ENCODE measurements around the gene REXO5. TPM values are rescaled to one million over a fixed set of nuclear protein-coding genes. Genes with fewer than 3 reads are reported as not detected.

The REXO5 gene
- total and polyA plus RNA-seq, 9 of the 15 experiments (the other 6 are each of a cell fraction or from before 2014, with no cell fraction given): 10.5 to 45.1 (median 25.4) TPM

DNA sequence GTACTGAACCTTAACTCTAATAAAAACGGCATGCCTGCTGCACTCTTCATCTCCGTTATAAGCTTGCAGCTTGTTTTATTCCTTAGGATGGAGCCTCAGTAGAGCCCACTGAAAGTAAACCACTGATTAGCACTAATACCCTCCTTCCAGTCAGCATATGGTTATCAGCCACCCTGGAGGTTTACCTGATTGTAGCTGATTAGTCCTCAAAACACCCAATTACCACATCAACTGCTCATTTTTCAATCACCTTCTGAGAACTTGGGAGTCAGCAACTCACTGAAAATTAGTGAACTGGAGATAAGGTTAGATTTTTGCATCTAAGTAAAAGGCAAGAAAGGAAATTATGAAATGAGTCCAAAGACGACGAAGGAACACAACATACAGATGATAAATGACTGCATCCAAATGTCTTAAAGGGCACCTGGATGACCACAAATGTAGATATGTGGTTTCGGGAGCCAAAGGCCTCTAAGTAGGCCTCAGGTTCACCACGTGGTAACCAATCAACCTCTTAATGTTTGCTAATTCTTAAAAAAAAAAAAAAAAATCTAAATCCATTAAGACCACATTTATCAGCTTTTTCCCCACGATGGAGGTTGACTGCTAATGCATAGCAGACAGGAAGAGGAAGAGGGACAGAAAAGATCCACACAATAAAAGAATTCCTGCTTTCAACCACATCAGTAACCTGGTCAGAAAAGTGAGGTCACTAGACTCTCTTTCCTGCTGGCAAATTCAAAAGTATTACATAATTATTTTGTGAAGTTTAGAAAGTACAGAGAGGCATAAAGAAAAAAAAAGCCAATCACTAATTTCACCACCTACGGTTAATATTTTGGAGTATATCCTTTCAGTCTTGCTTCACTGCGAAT is 65.9 kb downstream of the REXO5 start (continued):
- TF ChIP-seq, protein P1, sequence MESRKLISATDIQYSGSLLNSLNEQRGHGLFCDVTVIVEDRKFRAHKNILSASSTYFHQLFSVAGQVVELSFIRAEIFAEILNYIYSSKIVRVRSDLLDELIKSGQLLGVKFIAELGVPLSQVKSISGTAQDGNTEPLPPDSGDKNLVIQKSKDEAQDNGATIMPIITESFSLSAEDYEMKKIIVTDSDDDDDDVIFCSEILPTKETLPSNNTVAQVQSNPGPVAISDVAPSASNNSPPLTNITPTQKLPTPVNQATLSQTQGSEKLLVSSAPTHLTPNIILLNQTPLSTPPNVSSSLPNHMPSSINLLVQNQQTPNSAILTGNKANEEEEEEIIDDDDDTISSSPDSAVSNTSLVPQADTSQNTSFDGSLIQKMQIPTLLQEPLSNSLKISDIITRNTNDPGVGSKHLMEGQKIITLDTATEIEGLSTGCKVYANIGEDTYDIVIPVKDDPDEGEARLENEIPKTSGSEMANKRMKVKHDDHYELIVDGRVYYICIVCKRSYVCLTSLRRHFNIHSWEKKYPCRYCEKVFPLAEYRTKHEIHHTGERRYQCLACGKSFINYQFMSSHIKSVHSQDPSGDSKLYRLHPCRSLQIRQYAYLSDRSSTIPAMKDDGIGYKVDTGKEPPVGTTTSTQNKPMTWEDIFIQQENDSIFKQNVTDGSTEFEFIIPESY (CRISPR knock-in tag; IDR thresholded peaks at IDR 0.05): no peak
- TF ChIP-seq STAT5A (IDR thresholded peaks at IDR 0.05; ENCODE audit: borderline replicate concordance, low read length) (0 out of 2 replicates have a peak, but pooled peaks have one; percentile 23), HNRNPLL (IDR thresholded peaks at IDR 0.05; ENCODE audit: low read depth, low read length, poor library complexity, severe bottlenecking) (no peak), ZNF12 (CRISPR knock-in tag; IDR thresholded peaks at IDR 0.05) (no peak), NFXL1 (CRISPR knock-in tag; IDR thresholded peaks at IDR 0.05) (no peak), BMI1 (IDR thresholded peaks at IDR 0.05; ENCODE audit: low read length) (no peak), ZNF764 (CRISPR knock-in tag; IDR thresholded peaks at IDR 0.05; ENCODE audit: low read depth) (no peak), NONO (IDR thresholded peaks at IDR 0.05; ENCODE audit: low read depth in 2 of 2, low read length in 1 of 2) (no peak), IFI16 (CRISPR knock-in tag; IDR thresholded peaks at IDR 0.05) (no peak), MBD2 (IDR thresholded peaks at IDR 0.05; ENCODE audit: borderline replicate concordance, low read depth) (no peak), TCF3 (CRISPR knock-in tag; IDR thresholded peaks at IDR 0.05) (peak; percentile 63; the same call in 1 of the 2 replicates), MEIS2 (IDR thresholded peaks at IDR 0.05; ENCODE audit: partially characterized antibody) (peak; percentile 61), ARID1B (IDR thresholded peaks at IDR 0.05) (peak; percentile 69), YY1 (IDR thresholded peaks at IDR 0.05; ENCODE audit: borderline replicate concordance in 1 of 3, control insufficient read depth in 1 of 3, extremely low read depth in 1 of 3, insufficient read depth in 3 of 3, insufficient read length in 1 of 3, insufficient replicate concordance in 2 of 3, low read depth in 1 of 3, low read length in 2 of 3) (no peak), CXXC5 (CRISPR knock-in tag; IDR thresholded peaks at IDR 0.05) (0 out of 2 replicates have a peak, but pooled peaks have one; percentile 14), NCOR1 (IDR thresholded peaks at IDR 0.05) (peak; percentile 31; the same call in 1 of the 2 replicates), FIP1L1 (IDR thresholded peaks at IDR 0.05; ENCODE audit: low read depth, low read length, poor library complexity, severe bottlenecking) (no peak), TBL1XR1 (IDR thresholded peaks at IDR 0.05; ENCODE audit: low read length in 2 of 2) (no peak), GABPB1 (CRISPR knock-in tag; IDR thresholded peaks at IDR 0.05) (no peak), TAL1 (IDR thresholded peaks at IDR 0.05) (peak; percentile 54), DDX20 (tag; IDR thresholded peaks at IDR 0.05; ENCODE audit: low read depth) (no peak), GATA2 (CRISPR knock-in tag; IDR thresholded peaks at IDR 0.05) (no peak), KLF16 (IDR thresholded peaks at IDR 0.05) (peak; percentile 61), ZNF695 (CRISPR knock-in tag; IDR thresholded peaks at IDR 0.05) (no peak)
- TF ChIP-seq, protein P2, sequence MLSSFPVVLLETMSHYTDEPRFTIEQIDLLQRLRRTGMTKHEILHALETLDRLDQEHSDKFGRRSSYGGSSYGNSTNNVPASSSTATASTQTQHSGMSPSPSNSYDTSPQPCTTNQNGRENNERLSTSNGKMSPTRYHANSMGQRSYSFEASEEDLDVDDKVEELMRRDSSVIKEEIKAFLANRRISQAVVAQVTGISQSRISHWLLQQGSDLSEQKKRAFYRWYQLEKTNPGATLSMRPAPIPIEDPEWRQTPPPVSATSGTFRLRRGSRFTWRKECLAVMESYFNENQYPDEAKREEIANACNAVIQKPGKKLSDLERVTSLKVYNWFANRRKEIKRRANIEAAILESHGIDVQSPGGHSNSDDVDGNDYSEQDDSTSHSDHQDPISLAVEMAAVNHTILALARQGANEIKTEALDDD (IDR thresholded peaks at IDR 0.05): peak; percentile 72
